DOHH2 (cell line): ENCODE measurements around the gene KL.
A peak's percentile ranks its signal among the peaks of the same experiment; 100 is the strongest.

Experiments used
- H3F3A ChIP-seq: fragments of 200-600 bp; sonication (generic), shearing (Covaris generic); 2 replicates; pipeline ENCODE4 v1.6.0; 2016; ENCODE audit warnings: antibody characterized with exemption, mild to moderate bottlenecking; ENCODE audit not compliant: control insufficient read depth, insufficient read depth
- H3K27ac ChIP-seq: fragments of 200-600 bp; sonication (generic); 2 replicates; pipeline ENCODE4 v1.5.1; 2014; ENCODE audit warnings: low read depth, mild to moderate bottlenecking, low read length, moderate library complexity
- H3K27me3 ChIP-seq: fragments of 200-600 bp; sonication (generic); 2 replicates; pipeline ENCODE4 v1.6.1; 2014; ENCODE audit warnings: mild to moderate bottlenecking, low read length, mixed read lengths; ENCODE audit not compliant: control insufficient read depth
- H3K36me3 ChIP-seq: fragments of 200-600 bp; sonication (generic); 2 replicates; pipeline ENCODE4 v1.6.1; 2014; ENCODE audit warnings: mild to moderate bottlenecking, low read length, moderate library complexity, mixed read lengths; ENCODE audit not compliant: control insufficient read depth
- H3K4me1 ChIP-seq: fragments of 200-600 bp; sonication (generic); 2 replicates; pipeline ENCODE4 v1.6.1; 2014; ENCODE audit warnings: mild to moderate bottlenecking, low read length, mixed read lengths; ENCODE audit not compliant: control insufficient read depth
- H3K4me2 ChIP-seq: fragments of 200-600 bp; sonication (generic); 2 replicates; pipeline ENCODE4 v1.6.0; 2014; ENCODE audit warnings: mild to moderate bottlenecking, low read length, moderate library complexity
- H3K4me3 ChIP-seq: fragments of 200-600 bp; sonication (generic); 2 replicates; pipeline ENCODE4 v1.5.1; 2014; ENCODE audit warnings: mild to moderate bottlenecking, low read length, mixed read lengths
- H3K79me2 ChIP-seq: fragments of 200-600 bp; sonication (generic); 2 replicates; pipeline ENCODE4 v1.6.1; 2014; ENCODE audit warnings: mild to moderate bottlenecking, low read length, mixed read lengths; ENCODE audit not compliant: control insufficient read depth
- H3K9me2 ChIP-seq: fragments of 200-600 bp; sonication (generic); replicated peaks from 2 replicates; pipeline ENCODE4 v1.6.1; 2014; ENCODE audit warnings: mild to moderate bottlenecking, low read length, mixed read lengths; ENCODE audit not compliant: control insufficient read depth
- H3K9me3 ChIP-seq: fragments of 200-600 bp; sonication (generic); 2 replicates; pipeline ENCODE4 v1.6.1; 2014; ENCODE audit warnings: antibody characterized with exemption, low read length, mixed read lengths; ENCODE audit not compliant: control insufficient read depth, insufficient read depth
- H4K20me1 ChIP-seq: fragments of 200-600 bp; sonication (generic); 2 replicates; pipeline ENCODE4 v1.6.0; 2014; ENCODE audit warnings: low read depth, mild to moderate bottlenecking, antibody characterized with exemption, low read length, moderate library complexity; ENCODE audit not compliant: control insufficient read depth, insufficient read depth
- EZH2phosphoT487 ChIP-seq: fragments of 200-600 bp; sonication (generic); IDR thresholded peaks from 2 replicates; pipeline ENCODE4 v1.6.1; 2017; ENCODE audit warnings: borderline replicate concordance, mild to moderate bottlenecking, antibody characterized with exemption, low read length, moderate library complexity, mixed read lengths
- TF ChIP-seq, protein P1 (sequence below): fragments of 200-600 bp; sonication (generic); IDR thresholded peaks from one replicate; pipeline ENCODE4 v1.5.1; 2014; ENCODE audit warnings: antibody characterized with exemption, mild to moderate bottlenecking, low read depth, low read length; ENCODE audit not compliant: poor library complexity, severe bottlenecking

KL gene

DNA sequence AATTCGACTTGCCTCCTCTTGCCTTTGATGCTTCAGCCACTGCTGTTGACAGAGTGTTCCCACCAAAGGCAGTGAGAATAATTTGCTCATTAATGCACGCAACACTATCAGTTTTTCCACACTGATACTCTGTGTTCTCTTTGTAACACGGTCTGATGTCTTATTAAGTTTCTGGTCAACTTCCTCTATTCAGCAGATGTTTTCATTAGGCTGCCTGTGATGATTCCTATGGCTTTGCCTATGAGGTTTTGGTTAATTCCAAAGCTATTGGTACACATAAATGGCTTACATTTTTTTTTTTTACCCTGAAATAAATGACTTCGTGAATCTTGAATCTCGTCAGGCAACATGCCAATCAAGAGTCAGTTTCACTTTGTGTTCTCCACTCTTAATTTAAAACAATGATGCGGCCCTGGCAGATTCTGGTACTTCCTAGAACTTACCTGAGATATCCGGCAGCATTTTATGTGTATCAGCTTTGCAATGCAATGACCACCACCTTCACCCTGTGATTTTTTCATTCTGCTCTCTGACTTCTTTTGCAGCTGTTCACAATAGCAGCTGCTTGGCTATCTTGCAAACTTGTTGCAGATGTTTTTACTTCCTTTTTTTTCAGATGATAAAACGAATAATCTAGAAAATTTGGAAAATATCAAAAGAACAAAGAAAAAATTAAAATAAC is 27.5 kb upstream of the KL start:
- Histone ChIP-seq H3F3A (peaks cover 3% of the 10 kb centered on the region; the same call in 1 of the 2 replicates), H3K9me2 (no peaks in the 10 kb centered on the region), H3K4me1 (peaks cover 10% of the 10 kb centered on the region), H3K79me2 (no peaks in the 10 kb centered on the region), H3K27me3 (no peaks in the 10 kb centered on the region), H3K27ac (no peak overlapping the region), H3K4me2 (peak overlapping the region; percentile 56), H3K36me3 (no peaks in the 10 kb centered on the region), H3K9me3 (no peaks in the 10 kb centered on the region), H3K4me3 (peak overlapping the region; percentile 41), H4K20me1 (no peaks in the 10 kb centered on the region)
- TF ChIP-seq, protein P1, sequence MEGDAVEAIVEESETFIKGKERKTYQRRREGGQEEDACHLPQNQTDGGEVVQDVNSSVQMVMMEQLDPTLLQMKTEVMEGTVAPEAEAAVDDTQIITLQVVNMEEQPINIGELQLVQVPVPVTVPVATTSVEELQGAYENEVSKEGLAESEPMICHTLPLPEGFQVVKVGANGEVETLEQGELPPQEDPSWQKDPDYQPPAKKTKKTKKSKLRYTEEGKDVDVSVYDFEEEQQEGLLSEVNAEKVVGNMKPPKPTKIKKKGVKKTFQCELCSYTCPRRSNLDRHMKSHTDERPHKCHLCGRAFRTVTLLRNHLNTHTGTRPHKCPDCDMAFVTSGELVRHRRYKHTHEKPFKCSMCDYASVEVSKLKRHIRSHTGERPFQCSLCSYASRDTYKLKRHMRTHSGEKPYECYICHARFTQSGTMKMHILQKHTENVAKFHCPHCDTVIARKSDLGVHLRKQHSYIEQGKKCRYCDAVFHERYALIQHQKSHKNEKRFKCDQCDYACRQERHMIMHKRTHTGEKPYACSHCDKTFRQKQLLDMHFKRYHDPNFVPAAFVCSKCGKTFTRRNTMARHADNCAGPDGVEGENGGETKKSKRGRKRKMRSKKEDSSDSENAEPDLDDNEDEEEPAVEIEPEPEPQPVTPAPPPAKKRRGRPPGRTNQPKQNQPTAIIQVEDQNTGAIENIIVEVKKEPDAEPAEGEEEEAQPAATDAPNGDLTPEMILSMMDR = no peak
- TF ChIP-seq EZH2phosphoT487 = no peak

DNA sequence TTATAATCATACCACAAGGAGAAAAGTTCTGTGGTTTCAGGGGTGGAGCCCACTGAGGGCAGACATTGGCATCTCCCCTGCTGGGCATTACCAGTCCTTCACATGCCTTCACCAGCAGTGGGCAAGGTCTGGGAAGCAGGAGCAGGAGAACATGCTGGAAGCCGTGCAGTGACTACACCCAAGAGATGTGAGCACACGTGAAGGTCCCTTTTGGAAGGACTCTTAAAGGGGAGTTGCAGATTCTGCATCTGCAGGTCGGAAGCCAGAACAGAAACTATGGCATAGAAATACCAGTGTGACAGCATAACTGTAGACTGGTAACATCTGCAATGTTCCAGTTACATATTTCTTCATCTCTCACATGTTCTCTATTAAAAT is 26.9 kb upstream of the KL start:
- no peaks in the 10 kb centered on the region for H3K27me3 ChIP-seq
- H3K9me3 ChIP-seq = no peaks in the 10 kb centered on the region
- TF ChIP-seq, protein P1 = no peak
- TF ChIP-seq EZH2phosphoT487 = no peak
- H3K79me2 ChIP-seq = no peaks in the 10 kb centered on the region
- no peak overlapping the region for H3K4me3 ChIP-seq
- no peaks in the 10 kb centered on the region for H3K36me3 ChIP-seq
- H3K9me2 ChIP-seq = no peaks in the 10 kb centered on the region
- H3K4me2 ChIP-seq = no peak overlapping the region
- no peaks in the 10 kb centered on the region for H4K20me1 ChIP-seq
- peaks cover 10% of the 10 kb centered on the region for H3K4me1 ChIP-seq
- no peak overlapping the region for H3K27ac ChIP-seq
- peaks cover 3% of the 10 kb centered on the region; the same call in 1 of the 2 replicates for H3F3A ChIP-seq

DNA sequence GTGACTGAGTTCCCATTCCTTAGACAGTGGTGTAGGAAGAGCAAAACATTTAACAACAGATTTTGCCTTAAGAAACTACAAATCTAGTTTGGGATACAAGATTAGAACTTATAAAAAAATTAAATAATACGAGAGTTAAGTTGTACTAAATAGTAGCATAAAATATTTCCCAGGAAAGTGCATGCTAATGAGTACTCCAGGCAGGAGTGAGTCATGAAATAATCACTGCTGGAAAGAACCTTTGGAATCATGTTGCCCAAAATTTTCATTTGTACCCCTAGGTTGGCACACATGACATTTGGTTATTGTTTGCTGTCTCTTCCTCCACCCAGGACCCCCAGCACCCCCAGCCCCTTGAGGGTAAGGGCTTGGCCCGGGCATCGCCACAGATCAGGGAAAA is 26.3 kb upstream of the KL start:
- H3K36me3 ChIP-seq = no peaks in the 10 kb centered on the region
- TF ChIP-seq EZH2phosphoT487 = no peak
- TF ChIP-seq, protein P1 = no peak
- no peaks in the 10 kb centered on the region for H3K79me2 ChIP-seq
- H3K4me3 ChIP-seq = no peak overlapping the region
- H3K9me2 ChIP-seq = no peaks in the 10 kb centered on the region
- H3K9me3 ChIP-seq = no peaks in the 10 kb centered on the region
- no peak overlapping the region for H3K4me2 ChIP-seq
- H3K4me1 ChIP-seq = peaks cover 10% of the 10 kb centered on the region
- no peak overlapping the region for H3K27ac ChIP-seq
- H3F3A ChIP-seq = peaks cover 3% of the 10 kb centered on the region; the same call in 1 of the 2 replicates
- H4K20me1 ChIP-seq = no peaks in the 10 kb centered on the region
- no peaks in the 10 kb centered on the region for H3K27me3 ChIP-seq
